Measurements from ENCODE around the gene GNG4. TPM values are rescaled to one million over a fixed set of nuclear protein-coding genes. Genes with fewer than 3 reads are reported as not detected.

The GNG4 gene
- total RNA-seq, 1 experiment from 2014 or later: 34.4 TPM

GRCh38 chr1:235631816-235632215, 17.8 kb downstream of the GNG4 start:
- peak; percentile 44; the same call in 2 of the 3 replicates for TF ChIP-seq CTCF (conservative IDR thresholded peaks at IDR 0.05)
- Mint-ChIP-seq H3K36me3 (ENCODE audit: insufficient read depth in 1 of 3, low read depth in 3 of 3) (no peaks in the 10 kb centered on the region; a peak in 2 of 7 replicates), H3K9me3 (no peaks in the 10 kb centered on the region; a peak in 1 of 5 replicates), H3K4me1 (peaks cover 35 to 44% of the 10 kb centered on the region in 2 experiments), H3K4me3 (no peak overlapping the region; a peak in 1 of 5 replicates), H3K27ac (peak overlapping the region in 2 of 3 experiments; percentile 36 to 46; a peak in 2 of 7 replicates), H3K27me3 (ENCODE audit: low read depth) (no peaks in the 10 kb centered on the region)
- Histone ChIP-seq H3K9ac (ENCODE audit: extremely low read depth, insufficient read length, low read length) (no peak overlapping the region), H3K9me3 (ENCODE audit: control insufficient read depth, low read depth, low read length) (no peaks in the 10 kb centered on the region), H3K14ac (ENCODE audit: insufficient read depth, low read length) (no peak overlapping the region), H2BK20ac (ENCODE audit: low read depth, low read length, poor library complexity, severe bottlenecking) (no peak overlapping the region), H3K56ac (ENCODE audit: insufficient read length, low read depth, low read length) (no peak overlapping the region), H3T11ph (ENCODE audit: low read length) (no peak overlapping the region), H3K79me1 (ENCODE audit: insufficient read depth, low read depth, low read length, poor library complexity, severe bottlenecking) (peaks cover 6% of the 10 kb centered on the region), H2BK12ac (ENCODE audit: insufficient read length, low read depth, low read length) (no peak overlapping the region), H2AFZ (ENCODE audit: low read length) (no peak overlapping the region), H3K23ac (ENCODE audit: insufficient read length, low read depth, low read length) (no peak overlapping the region), H3K27ac (ENCODE audit: insufficient read length, low read depth, low read length) (no peak overlapping the region), H2BK15ac (ENCODE audit: low read depth, low read length) (no peak overlapping the region), H2BK120ac (ENCODE audit: low read depth, low read length, poor library complexity, severe bottlenecking) (no peak overlapping the region), H3K4ac (ENCODE audit: low read depth, low read length) (no peak overlapping the region), H2BK5ac (ENCODE audit: insufficient read length, low read length) (no peak overlapping the region), H3K4me1 (ENCODE audit: insufficient read depth, low read length) (peaks cover 10% of the 10 kb centered on the region), H4K8ac (replicated peaks; ENCODE audit: insufficient read length, low read depth, low read length) (no peak overlapping the region), H3K27me3 (ENCODE audit: insufficient read depth, low read length) (no peaks in the 10 kb centered on the region), H3K79me2 (ENCODE audit: insufficient read depth, low read length) (peaks cover 1% of the 10 kb centered on the region; the same call in 1 of the 2 replicates), H4K91ac (ENCODE audit: insufficient read length, low read depth, low read length) (no peak overlapping the region), H2AK5ac (ENCODE audit: insufficient read length, low read length) (no peak overlapping the region), H3K4me2 (ENCODE audit: insufficient read depth, insufficient read length, low read length) (no peak overlapping the region), H4K20me1 (ENCODE audit: control insufficient read depth, insufficient read depth, insufficient read length) (no peaks in the 10 kb centered on the region), H4K5ac (ENCODE audit: insufficient read length, low read depth, low read length) (no peak overlapping the region), H3K18ac (ENCODE audit: insufficient read length, low read depth, low read length) (no peak overlapping the region), H3K23me2 (ENCODE audit: insufficient read length, low read depth, low read length, poor library complexity, severe bottlenecking) (no peaks in the 10 kb centered on the region)
- WGBS (ENCODE audit: extremely low coverage, insufficient read length, low lambda C conversion rate): no CpG with 5 or more reads among the region's 7 CpGs
- no peak for DNase-seq
